Liver (tissue), 3 donors: Measurements from ENCODE around the gene ZFAND3.

Source experiments
- CTCF ChIP-seq: fragments of 150-350 bp; IDR thresholded peaks from 2 replicates; pipeline ENCODE4 v1.5.1; 2017; ENCODE audit warnings: improper control_type of control experiment, low read depth, low read length; ENCODE audit not compliant: missing input control
- EGR1 ChIP-seq, 2 donors: IDR thresholded peaks; 2 replicates each; pipeline ENCODE4 v1.6.1; 2016 to 2018; ENCODE audit warnings: antibody characterized with exemption in 2 of 2, low read depth in 2 of 2
- FOXA1 ChIP-seq: IDR thresholded peaks from 2 replicates; pipeline ENCODE4 v1.6.1; 2016; ENCODE audit warnings: antibody characterized with exemption
- HNF4G ChIP-seq: IDR thresholded peaks from 2 replicates; pipeline ENCODE4 v1.6.1; 2016; ENCODE audit warnings: antibody characterized with exemption
- JUND ChIP-seq, 2 donors: IDR thresholded peaks; 2 replicates each; pipeline ENCODE4 v1.6.1; 2016; ENCODE audit warnings: antibody characterized with exemption in 2 of 2
- MAX ChIP-seq: IDR thresholded peaks from 2 replicates; pipeline ENCODE4 v1.6.1; 2016; ENCODE audit warnings: antibody characterized with exemption
- RAD21 ChIP-seq, 2 donors: IDR thresholded peaks; 2 replicates each; pipeline ENCODE4 v1.6.1; 2016; ENCODE audit warnings: antibody characterized with exemption in 2 of 2, mild to moderate bottlenecking in 2 of 2
- REST ChIP-seq: IDR thresholded peaks from 2 replicates; pipeline ENCODE4 v1.6.1; 2016; ENCODE audit warnings: antibody characterized with exemption, mild to moderate bottlenecking
- SP1 ChIP-seq: IDR thresholded peaks from 2 replicates; pipeline ENCODE4 v1.6.1; 2018; ENCODE audit warnings: antibody characterized with exemption, mild to moderate bottlenecking
- TAF1 ChIP-seq: conservative IDR thresholded peaks from 2 replicates; pipeline ENCODE4 v1.6.1; 2016; ENCODE audit warnings: antibody characterized with exemption, mild to moderate bottlenecking
- YY1 ChIP-seq: IDR thresholded peaks from 2 replicates; pipeline ENCODE4 v1.6.1; 2016; ENCODE audit warnings: antibody characterized with exemption, mild to moderate bottlenecking
- donor health status: healthy.
- donor health status: healthy.

GRCh38 chr6:38035478-38035877, 216.0 kb downstream of the ZFAND3 start:
- TF ChIP-seq CTCF (no peak), HNF4G (no peak), TAF1 (no peak), EGR1 (IDR thresholded peaks at IDR 0.05; ENCODE audit: low read depth in 2 of 2) (no peak), RAD21 (IDR thresholded peaks at IDR 0.05) (no peak), REST (no peak), SP1 (no peak), FOXA1 (no peak), JUND (IDR thresholded peaks at IDR 0.05) (no peak), YY1 (no peak), MAX (no peak)
